Measurements from ENCODE around the gene STARD13.

- TF ChIP-seq CTCF (IDR thresholded peaks at IDR 0.05) (no peak), POLR2A (IDR thresholded peaks at IDR 0.05) (no peak)
Measured at GRCh38 chr13:33147832-33148231, 137.7 kb downstream of the STARD13 start.
